ENCODE results near the gene LRRC7.
"Not testable (repeated sequence)": the region's sequence is repeated elsewhere in the genome, so short reads cannot be mapped to it uniquely, and the experiment has no call there.

The LRRC7 gene

DNA sequence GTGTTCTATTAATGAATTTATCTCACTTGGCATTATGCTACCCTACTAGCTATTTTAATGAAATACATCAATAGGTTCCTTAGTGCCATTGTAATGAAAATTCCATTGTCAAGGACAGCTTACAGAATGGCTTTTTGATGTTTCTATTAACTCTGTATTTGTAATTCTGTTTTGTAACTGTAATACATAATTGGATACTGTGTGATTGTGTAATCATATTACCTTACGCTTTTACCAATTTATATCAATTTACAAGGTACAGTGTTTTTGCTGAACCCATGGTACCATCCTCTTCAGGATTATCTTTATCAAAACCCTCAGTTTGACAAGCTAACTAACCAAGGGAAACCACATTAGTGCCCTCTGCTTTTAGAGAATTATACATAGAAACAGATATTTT, 277.9 kb downstream of the LRRC7 start:
- H3K9me3 ChIP-seq (ENCODE audit: control insufficient read depth, low read length), result no peaks in the 10 kb centered on the region
- H3K36me3 ChIP-seq (ENCODE audit: control insufficient read depth, insufficient read depth, low read length, severe bottlenecking), result no peaks in the 10 kb centered on the region
- DNase-seq (ENCODE audit: low read depth), result no peak
- H3K4me1 ChIP-seq (ENCODE audit: control insufficient read depth, insufficient read depth, low read length), result no peaks in the 10 kb centered on the region
- H3K4me3 ChIP-seq (ENCODE audit: low read length), result no peak overlapping the region
- H3K27me3 ChIP-seq (replicated peaks; ENCODE audit: control insufficient read depth, insufficient read depth, low read length), result no peaks in the 10 kb centered on the region
- H3K9ac ChIP-seq (ENCODE audit: low read length), result no peak overlapping the region

DNA sequence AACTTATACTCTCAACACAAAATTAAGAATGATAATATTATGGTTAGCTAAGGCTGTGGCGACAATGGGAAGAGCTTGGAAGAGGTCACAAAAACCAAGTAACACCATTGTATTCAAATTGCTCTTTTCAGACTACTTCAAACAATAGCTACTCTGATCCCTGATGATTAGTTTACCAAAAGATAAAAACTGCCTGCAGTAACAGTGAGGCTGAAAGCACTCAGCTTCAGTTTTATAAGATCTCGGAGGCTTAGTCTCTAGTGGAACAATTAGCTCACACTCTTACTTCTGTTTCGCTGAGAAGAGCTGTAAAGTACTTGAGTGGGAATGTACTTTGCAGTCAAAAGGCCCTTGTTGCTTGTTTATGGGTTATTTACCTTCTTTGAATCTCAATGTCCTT, 278.5 kb downstream of the LRRC7 start:
- Histone ChIP-seq H3K4me1 (ENCODE audit: control insufficient read depth, insufficient read depth, low read length) (no peaks in the 10 kb centered on the region), H3K4me3 (ENCODE audit: low read length) (no peak overlapping the region), H3K9ac (ENCODE audit: low read length) (no peak overlapping the region), H3K36me3 (ENCODE audit: control insufficient read depth, insufficient read depth, low read length, severe bottlenecking) (no peaks in the 10 kb centered on the region), H3K9me3 (ENCODE audit: control insufficient read depth, low read length) (no peaks in the 10 kb centered on the region), H3K27me3 (replicated peaks; ENCODE audit: control insufficient read depth, insufficient read depth, low read length) (no peaks in the 10 kb centered on the region)
- no peak for DNase-seq (ENCODE audit: low read depth)

DNA sequence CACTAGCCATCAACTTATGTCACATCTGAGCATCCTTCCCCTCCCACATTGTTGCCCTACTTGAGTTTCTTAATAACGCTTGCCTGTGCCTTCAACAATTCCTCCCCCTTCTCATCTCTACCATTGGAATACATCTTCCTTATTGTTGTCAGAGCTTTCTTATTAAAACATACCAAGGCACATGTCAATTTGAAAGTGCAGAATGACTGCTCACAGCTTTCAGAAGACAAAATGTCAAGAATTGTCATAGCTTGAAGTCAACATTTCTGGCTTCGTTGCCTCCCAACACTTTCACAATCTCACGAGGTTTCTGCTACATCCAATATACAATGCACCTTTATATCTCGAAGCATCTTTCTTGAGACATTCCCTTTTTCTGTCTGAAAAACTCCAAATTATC, 279.9 kb downstream of the LRRC7 start:
- Histone ChIP-seq H3K36me3 (ENCODE audit: control insufficient read depth, insufficient read depth, low read length, severe bottlenecking) (no peaks in the 10 kb centered on the region), H3K4me1 (ENCODE audit: control insufficient read depth, insufficient read depth, low read length) (no peaks in the 10 kb centered on the region), H3K9ac (ENCODE audit: low read length) (no peak overlapping the region), H3K27me3 (replicated peaks; ENCODE audit: control insufficient read depth, insufficient read depth, low read length) (no peaks in the 10 kb centered on the region), H3K9me3 (ENCODE audit: control insufficient read depth, low read length) (no peaks in the 10 kb centered on the region), H3K4me3 (ENCODE audit: low read length) (no peak overlapping the region)
- no peak for DNase-seq (ENCODE audit: low read depth)

DNA sequence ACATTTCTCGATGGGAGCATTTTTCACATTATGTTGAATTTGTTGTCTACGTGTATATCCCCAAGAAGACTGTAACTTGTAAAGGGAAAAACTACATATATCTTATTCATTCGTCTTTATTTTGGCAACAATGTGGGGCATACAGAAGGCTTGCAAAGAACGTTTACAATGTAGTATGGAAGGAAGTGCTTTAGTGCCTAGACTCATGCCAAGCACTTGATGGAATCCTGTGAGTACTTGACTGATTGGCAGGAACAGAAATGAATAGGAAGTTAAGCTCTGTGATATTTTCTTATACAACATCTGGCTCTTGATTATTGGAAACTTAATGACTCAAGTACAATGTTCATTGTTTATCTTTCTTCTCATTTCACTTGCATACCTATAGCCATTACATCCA, 284.4 kb downstream of the LRRC7 start:
- H3K27me3 ChIP-seq (replicated peaks; ENCODE audit: control insufficient read depth, insufficient read depth, low read length), result no peaks in the 10 kb centered on the region
- DNase-seq (ENCODE audit: low read depth), result no peak
- H3K4me1 ChIP-seq (ENCODE audit: control insufficient read depth, insufficient read depth, low read length), result no peaks in the 10 kb centered on the region
- no peak overlapping the region for H3K4me3 ChIP-seq (ENCODE audit: low read length)
- no peaks in the 10 kb centered on the region for H3K9me3 ChIP-seq (ENCODE audit: control insufficient read depth, low read length)
- no peaks in the 10 kb centered on the region for H3K36me3 ChIP-seq (ENCODE audit: control insufficient read depth, insufficient read depth, low read length, severe bottlenecking)
- no peak overlapping the region for H3K9ac ChIP-seq (ENCODE audit: low read length)

DNA sequence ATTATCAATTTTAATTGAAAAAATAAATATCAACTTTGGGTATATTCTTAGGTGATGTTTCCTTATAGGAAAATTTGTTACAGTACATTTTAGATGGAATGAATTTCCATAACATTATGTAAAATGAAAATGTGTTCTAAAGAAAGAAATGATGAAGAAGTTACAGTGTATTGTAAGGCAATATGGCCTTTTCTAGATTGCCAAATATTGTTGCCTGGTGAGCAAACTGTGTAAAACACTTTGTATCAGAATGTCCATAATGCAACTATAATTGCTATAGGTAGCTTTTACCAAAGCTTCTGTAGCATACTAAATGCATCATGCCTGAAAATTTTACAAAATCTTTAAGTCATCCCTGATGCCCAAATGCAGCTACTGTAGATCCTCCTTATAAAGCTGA, 285.0 kb downstream of the LRRC7 start:
- no peaks in the 10 kb centered on the region for H3K36me3 ChIP-seq (ENCODE audit: control insufficient read depth, insufficient read depth, low read length, severe bottlenecking)
- no peak for DNase-seq (ENCODE audit: low read depth)
- H3K9me3 ChIP-seq (ENCODE audit: control insufficient read depth, low read length), result no peaks in the 10 kb centered on the region
- no peak overlapping the region for H3K9ac ChIP-seq (ENCODE audit: low read length)
- no peaks in the 10 kb centered on the region for H3K4me1 ChIP-seq (ENCODE audit: control insufficient read depth, insufficient read depth, low read length)
- H3K27me3 ChIP-seq (replicated peaks; ENCODE audit: control insufficient read depth, insufficient read depth, low read length), result no peaks in the 10 kb centered on the region
- H3K4me3 ChIP-seq (ENCODE audit: low read length), result no peak overlapping the region

DNA sequence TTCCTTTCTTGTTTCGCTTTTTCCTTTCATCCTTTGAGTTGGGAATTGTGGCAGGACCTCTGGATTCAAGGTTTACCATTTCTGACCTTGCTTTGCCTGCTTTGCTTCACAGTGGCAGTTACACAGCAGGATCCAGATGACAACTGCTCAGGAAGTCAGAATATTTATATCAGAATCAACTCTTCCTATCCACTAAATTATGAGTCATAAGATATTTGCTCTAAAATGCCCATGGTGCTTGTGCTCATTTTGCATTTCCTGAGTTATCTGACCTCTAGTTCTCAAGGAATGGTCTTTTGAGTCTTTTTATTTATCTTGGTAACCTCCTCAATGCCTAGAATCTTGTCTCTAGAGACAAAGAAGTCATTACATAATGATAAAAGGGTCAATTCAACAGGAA, 290.8 kb downstream of the LRRC7 start:
- Histone ChIP-seq H3K9me3 (ENCODE audit: control insufficient read depth, low read length) (no peaks in the 10 kb centered on the region), H3K4me1 (ENCODE audit: control insufficient read depth, insufficient read depth, low read length) (no peaks in the 10 kb centered on the region), H3K9ac (ENCODE audit: low read length) (no peak overlapping the region), H3K36me3 (ENCODE audit: control insufficient read depth, insufficient read depth, low read length, severe bottlenecking) (no peaks in the 10 kb centered on the region), H3K4me3 (ENCODE audit: low read length) (no peak overlapping the region), H3K27me3 (replicated peaks; ENCODE audit: control insufficient read depth, insufficient read depth, low read length) (no peaks in the 10 kb centered on the region)
- no peak for DNase-seq (ENCODE audit: low read depth)

DNA sequence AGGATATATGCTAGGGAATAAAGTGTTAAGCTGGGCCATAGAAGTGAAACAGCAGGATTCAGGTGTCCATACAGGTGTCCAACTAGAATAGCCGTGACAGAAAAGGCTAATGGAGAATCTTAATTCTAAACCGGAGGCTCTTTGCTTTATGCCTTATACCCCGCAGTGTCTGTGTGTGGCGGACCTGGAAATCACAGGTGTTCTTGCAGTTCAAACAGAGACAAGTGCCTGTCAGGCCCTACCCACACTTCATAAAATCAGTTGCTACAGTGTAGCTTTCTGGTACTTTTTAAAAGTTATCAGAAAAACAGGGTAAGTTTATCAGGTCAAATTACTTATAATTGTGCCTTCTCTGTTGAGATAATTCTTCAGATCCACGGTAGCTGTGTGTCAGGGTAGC, 293.9 kb downstream of the LRRC7 start:
- Histone ChIP-seq H3K36me3 (ENCODE audit: control insufficient read depth, insufficient read depth, low read length, severe bottlenecking) (no peaks in the 10 kb centered on the region), H3K4me1 (ENCODE audit: control insufficient read depth, insufficient read depth, low read length) (no peaks in the 10 kb centered on the region), H3K27me3 (replicated peaks; ENCODE audit: control insufficient read depth, insufficient read depth, low read length) (no peaks in the 10 kb centered on the region), H3K4me3 (ENCODE audit: low read length) (no peak overlapping the region), H3K9me3 (ENCODE audit: control insufficient read depth, low read length) (no peaks in the 10 kb centered on the region), H3K9ac (ENCODE audit: low read length) (no peak overlapping the region)
- no peak for DNase-seq (ENCODE audit: low read depth)

DNA sequence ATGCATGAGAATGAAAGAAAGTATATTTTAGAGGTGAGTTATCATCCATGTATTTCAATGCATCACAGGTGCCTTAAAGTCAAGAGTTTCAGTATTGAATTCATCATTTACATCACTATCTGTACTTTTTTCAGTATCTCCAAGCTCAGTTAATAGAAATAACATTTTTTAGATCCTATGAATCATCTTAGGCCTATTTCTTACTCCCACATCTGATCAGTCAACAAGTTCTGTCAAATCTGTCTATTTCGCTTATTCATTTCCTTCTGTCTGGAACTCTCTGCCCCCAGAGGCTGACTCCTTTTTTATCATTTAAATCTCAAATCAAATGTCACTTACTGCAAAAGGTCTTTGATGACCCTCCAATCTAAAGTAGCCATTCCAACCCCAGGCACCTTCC, 295.2 kb downstream of the LRRC7 start:
- H3K9me3 ChIP-seq (ENCODE audit: control insufficient read depth, low read length), result no peaks in the 10 kb centered on the region
- H3K4me3 ChIP-seq (ENCODE audit: low read length), result no peak overlapping the region
- H3K9ac ChIP-seq (ENCODE audit: low read length), result no peak overlapping the region
- H3K27me3 ChIP-seq (replicated peaks; ENCODE audit: control insufficient read depth, insufficient read depth, low read length), result no peaks in the 10 kb centered on the region
- no peak for DNase-seq (ENCODE audit: low read depth)
- no peaks in the 10 kb centered on the region for H3K36me3 ChIP-seq (ENCODE audit: control insufficient read depth, insufficient read depth, low read length, severe bottlenecking)
- H3K4me1 ChIP-seq (ENCODE audit: control insufficient read depth, insufficient read depth, low read length), result no peaks in the 10 kb centered on the region

DNA sequence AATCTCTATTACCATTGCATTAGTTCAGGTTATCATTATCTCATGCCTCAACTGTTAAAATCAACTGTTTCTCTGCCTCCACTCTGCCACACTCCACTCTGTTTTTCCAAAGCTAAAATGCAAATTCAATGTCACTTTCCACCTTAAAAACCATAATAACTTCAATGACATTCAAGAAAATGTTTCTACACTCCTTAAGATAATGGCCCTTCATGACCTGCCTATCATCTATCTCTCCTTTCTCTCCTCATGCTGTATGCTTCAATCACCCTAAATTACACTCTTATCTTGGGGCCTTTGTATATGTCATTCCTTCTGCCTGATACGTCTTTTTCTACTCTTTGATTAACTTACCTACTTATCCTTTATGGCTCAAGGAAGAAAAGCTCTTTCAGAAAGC, 296.0 kb downstream of the LRRC7 start:
- Histone ChIP-seq H3K4me3 (ENCODE audit: low read length) (no peak overlapping the region), H3K9ac (ENCODE audit: low read length) (no peak overlapping the region), H3K4me1 (ENCODE audit: control insufficient read depth, insufficient read depth, low read length) (no peaks in the 10 kb centered on the region), H3K27me3 (replicated peaks; ENCODE audit: control insufficient read depth, insufficient read depth, low read length) (no peaks in the 10 kb centered on the region), H3K9me3 (ENCODE audit: control insufficient read depth, low read length) (no peaks in the 10 kb centered on the region), H3K36me3 (ENCODE audit: control insufficient read depth, insufficient read depth, low read length, severe bottlenecking) (no peaks in the 10 kb centered on the region)
- no peak for DNase-seq (ENCODE audit: low read depth)

DNA sequence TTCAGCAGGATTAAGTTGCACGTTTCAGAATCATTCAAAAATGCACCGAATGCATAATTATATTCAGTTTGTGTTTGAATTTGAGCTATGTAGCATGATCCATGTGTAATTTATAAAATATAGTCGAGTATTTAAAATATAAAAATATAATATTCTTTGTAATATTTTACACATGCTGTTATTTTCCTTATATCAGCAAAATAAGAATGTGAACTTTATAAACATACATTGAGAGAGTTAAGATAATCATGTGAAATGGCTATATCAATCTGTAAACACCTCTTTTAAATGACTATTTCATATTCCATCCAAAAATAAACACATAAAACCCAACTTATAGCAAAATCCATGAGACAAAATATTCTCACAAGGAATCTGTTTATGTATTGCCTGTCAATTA, 303.7 kb downstream of the LRRC7 start:
- Histone ChIP-seq H3K9me3 (ENCODE audit: control insufficient read depth, low read length) (no peaks in the 10 kb centered on the region), H3K4me1 (ENCODE audit: control insufficient read depth, insufficient read depth, low read length) (no peaks in the 10 kb centered on the region), H3K4me3 (ENCODE audit: low read length) (no peak overlapping the region), H3K27me3 (replicated peaks; ENCODE audit: control insufficient read depth, insufficient read depth, low read length) (no peaks in the 10 kb centered on the region), H3K9ac (ENCODE audit: low read length) (no peak overlapping the region), H3K36me3 (ENCODE audit: control insufficient read depth, insufficient read depth, low read length, severe bottlenecking) (no peaks in the 10 kb centered on the region)
- DNase-seq (ENCODE audit: low read depth), result no peak

DNA sequence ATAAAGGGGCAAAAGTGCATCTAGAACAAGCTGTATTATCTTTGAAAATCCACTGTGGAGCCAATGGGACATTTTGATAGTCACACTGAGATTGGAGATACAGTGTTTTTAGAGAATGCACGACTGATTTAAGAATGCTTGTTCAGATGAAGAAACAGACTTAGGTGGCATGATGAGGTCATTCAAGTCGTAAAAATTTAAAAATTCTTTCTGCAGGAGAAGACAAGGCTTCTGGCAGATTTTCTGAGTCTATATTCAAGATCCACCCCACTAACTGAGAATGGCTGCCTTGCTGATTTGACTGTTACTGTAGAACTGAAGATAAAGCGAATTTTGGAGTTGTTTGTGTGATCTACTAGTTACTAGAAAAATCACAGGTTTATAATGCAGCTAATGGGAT, 310.6 kb downstream of the LRRC7 start:
- H3K27me3 ChIP-seq (replicated peaks; ENCODE audit: control insufficient read depth, insufficient read depth, low read length), result no peaks in the 10 kb centered on the region
- H3K36me3 ChIP-seq (ENCODE audit: control insufficient read depth, insufficient read depth, low read length, severe bottlenecking), result no peaks in the 10 kb centered on the region
- no peak overlapping the region for H3K4me3 ChIP-seq (ENCODE audit: low read length)
- no peaks in the 10 kb centered on the region for H3K4me1 ChIP-seq (ENCODE audit: control insufficient read depth, insufficient read depth, low read length)
- no peak for DNase-seq (ENCODE audit: low read depth)
- H3K9ac ChIP-seq (ENCODE audit: low read length), result no peak overlapping the region
- no peaks in the 10 kb centered on the region for H3K9me3 ChIP-seq (ENCODE audit: control insufficient read depth, low read length)

DNA sequence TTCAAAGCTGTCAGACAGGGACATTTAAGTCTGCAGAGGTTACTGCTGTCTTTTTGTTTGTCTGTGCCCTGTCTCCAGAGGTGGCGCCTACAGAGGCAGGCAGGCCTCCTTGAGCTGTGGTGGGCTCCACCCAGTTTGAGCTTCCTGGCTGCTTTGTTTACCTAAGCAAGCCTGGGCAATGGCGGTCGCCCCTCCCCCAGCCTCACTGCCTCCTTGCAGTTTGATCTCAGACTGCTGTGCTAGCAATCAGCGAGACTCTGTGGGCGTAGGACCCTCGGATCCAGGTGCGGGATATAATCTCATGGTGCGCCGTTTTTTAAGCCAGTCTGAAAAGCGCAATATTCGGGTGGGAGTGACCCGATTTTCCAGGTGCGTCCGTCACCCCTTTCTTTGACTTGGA, 320.3 kb downstream of the LRRC7 start:
- DNase-seq (ENCODE audit: low read depth); H3K9ac ChIP-seq (ENCODE audit: low read length); H3K36me3 ChIP-seq (ENCODE audit: control insufficient read depth, insufficient read depth, low read length, severe bottlenecking); H3K4me3 ChIP-seq (ENCODE audit: low read length); H3K4me1 ChIP-seq (ENCODE audit: control insufficient read depth, insufficient read depth, low read length); H3K27me3 ChIP-seq (replicated peaks; ENCODE audit: control insufficient read depth, insufficient read depth, low read length): not testable (repeated sequence)
- H3K9me3 ChIP-seq (ENCODE audit: control insufficient read depth, low read length), result peaks cover 11% of the 10 kb centered on the region
